ENCODE results near the gene B3GNT9.

B3GNT9 gene

DNA sequence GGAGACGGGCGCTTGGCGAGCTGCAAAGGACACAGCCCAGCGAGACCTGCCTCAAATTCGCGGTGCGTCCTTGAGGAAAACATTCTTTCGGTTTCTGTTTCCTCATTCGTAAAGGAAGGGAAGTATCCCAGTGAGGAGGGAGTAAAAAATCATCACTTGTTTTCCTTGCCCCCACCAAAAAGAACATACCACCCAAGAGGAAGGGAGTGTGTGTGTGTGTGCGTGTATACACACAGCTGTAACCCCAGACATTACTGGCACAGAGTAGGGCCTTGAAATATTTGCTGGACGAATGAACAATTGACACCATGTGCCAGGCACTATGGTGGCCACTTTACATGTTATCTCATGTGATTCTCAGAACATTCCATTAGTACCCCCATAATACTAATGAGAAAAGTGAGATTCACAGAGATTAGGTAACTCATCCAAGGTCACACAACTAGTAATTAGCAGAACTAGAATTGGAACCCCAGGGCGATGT is 34.9 kb upstream of the B3GNT9 start:
- no peak for DNase-seq (ENCODE audit: low read depth in 2 of 2)

DNA sequence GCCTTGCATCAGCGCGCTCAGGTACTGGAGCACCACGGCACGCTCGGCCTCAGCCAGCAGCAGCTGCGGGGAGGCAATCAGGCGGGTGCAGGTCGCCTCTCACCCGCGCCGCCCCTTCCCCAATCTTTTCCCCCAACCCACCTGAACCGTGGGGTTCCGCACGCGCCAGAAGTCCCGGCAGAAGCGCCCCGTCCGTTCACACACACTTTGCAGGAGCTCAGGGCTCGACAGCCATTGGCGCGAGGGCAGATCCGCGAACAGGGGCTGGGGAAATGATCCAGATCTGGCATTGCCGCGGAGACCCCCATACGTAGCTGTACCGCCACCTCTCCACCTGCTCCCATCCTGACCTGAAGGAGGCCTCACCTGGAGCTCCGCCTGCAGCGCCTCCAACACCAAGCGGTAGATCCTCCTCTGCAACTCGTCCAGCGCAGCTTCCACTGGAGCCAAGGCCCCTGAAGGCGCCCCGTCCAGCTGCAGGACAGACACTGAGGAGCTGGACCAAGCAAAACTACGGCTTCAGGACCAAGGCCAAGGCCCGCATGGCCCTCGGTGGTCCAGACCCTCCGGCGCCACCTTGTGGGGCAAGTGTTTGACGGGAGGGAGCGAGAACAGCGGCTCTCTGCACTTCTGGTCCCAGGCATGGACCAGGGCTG is 34.3 kb upstream of the B3GNT9 start:
- peak; percentile 70 to 80 for DNase-seq (ENCODE audit: low read depth in 2 of 2)

- DNase-seq (ENCODE audit: low read depth in 2 of 2): no peak
Measured at GRCh38 chr16:67184453-67184994, 33.7 kb upstream of the B3GNT9 start.

- DNase-seq (ENCODE audit: low read depth in 2 of 2): peak; percentile 86 to 88
Measured at GRCh38 chr16:67183627-67184452, 33.0 kb upstream of the B3GNT9 start, which contains the start of gene MATCAP1. Gene MATCAP1 (minus strand): TSS chr16:67183963. CDS start chr16:67180610, 3,353 bp downstream.

DNA sequence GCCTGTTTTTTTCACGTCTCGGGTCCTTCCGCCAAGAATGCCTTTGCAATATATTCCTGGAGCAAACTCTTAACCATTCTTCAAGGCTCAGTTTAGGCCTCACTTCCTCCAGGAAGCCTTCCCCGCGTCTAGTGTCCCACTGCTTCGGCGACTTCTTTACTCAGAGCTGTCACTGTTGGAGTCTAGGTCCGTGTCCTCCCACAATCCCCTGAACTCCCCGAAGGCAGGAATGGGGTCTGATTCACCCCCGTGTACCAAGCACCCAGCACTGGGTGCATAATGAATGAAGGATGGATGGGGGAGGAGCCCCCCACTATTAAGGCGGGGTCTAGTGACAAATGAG is 32.5 kb upstream of the B3GNT9 start:
- no peak for DNase-seq (ENCODE audit: low read depth in 2 of 2)

GRCh38 chr16:67182288-67182687 is 31.5 kb upstream of the B3GNT9 start:
- DNase-seq (ENCODE audit: low read depth in 2 of 2): no peak

DNA sequence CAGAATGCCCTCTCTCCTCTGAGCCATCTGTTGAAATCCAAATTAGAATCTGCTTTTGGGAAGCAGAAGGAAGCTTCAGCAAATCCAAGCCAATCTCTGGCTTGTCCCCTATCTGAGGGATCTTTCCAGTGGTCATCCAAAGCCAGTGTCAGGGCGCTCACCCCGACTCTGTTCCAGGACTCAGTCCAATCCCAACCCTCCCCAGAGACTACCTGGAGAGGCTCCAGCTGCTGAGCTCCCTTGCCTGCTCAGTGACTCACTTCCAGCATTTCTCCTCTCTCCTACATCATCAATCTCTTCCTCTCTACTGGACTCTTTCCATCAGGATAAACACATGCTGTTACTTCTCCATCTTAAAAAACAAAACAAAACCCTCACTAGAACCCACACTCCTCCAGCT is 30.5 kb upstream of the B3GNT9 start:
- no peak for DNase-seq (ENCODE audit: low read depth in 2 of 2)

- no peak for DNase-seq (ENCODE audit: low read depth in 2 of 2)
Measured at GRCh38 chr16:67180166-67180565, 29.4 kb upstream of the B3GNT9 start.

GRCh38 chr16:67179421-67180080 is 28.8 kb upstream of the B3GNT9 start:
- no peak for DNase-seq (ENCODE audit: low read depth in 2 of 2)

DNA sequence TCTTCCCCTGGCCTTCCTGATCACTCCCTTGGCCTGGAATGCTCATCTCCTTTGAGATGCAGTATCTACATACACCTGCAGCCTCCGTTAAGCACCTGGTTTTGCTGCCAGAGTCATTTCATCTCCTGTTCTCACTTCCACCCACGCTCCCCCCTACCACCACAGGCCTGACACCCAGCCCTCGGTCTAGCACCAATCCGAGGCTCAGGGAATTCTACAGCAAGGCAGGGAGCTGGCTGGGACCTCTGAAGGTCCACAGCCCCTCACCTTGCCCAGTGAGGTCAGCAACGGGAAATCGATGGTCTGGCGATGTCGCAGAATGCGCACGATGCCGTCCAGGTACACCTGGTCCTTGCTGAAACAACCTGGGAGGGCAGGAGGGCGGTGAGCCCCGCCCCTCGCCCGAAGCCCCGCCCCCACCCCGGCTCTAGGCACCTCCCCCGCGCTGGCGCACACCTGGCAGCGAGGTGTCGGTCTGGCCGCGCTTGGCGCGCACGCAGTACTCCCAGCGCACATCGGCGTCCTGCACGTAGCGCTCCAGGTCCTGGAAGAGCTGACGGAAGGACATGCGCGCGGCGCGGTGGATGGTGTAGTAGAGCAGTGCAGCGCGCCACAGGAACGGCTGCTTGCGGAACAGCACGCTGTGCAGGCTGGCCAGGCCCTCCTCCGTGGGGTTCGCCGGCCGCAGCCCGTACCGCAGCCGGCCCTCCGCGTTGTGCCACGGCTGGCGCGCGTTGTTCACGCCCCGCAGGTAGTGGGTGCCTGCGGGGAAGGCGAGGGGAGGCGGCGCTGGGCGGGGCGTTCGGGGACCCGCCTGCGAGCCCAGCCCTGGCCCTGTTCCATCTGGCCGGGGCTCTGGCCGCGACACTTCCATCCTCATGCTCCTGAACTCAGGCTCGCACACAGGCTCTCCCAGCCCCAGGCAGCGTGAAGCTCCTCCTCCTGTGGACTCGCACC is 27.2 kb upstream of the B3GNT9 start:
- no peak for DNase-seq (ENCODE audit: low read depth in 2 of 2)

DNA sequence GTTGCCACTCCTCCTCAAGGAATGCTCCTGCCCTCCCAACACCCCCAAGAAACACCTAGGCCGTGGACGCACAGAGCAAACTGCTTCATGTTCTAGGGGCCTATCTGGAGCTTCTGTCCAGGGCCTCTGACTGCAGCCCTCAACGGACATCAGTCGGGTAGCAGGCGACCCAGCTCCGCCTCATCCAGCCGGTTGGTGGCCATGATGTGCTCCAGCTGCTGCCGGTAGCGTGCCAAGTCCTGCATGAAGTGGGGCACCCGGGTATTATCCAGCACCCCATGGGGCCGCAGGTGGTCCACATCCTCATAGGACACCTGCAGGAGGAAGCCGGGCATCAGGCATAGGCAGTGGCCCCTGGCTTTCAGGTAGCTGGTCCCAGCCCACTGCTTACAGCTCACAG is 25.9 kb upstream of the B3GNT9 start:
- no peak for DNase-seq (ENCODE audit: low read depth in 2 of 2)

- DNase-seq (ENCODE audit: low read depth in 2 of 2): no peak
Measured at GRCh38 chr16:67174706-67175231, 24.0 kb upstream of the B3GNT9 start.

- DNase-seq (ENCODE audit: low read depth in 2 of 2): peak in 1 of 2 donors; percentile 48
Measured at GRCh38 chr16:67173808-67174705, 23.3 kb upstream of the B3GNT9 start.

GRCh38 chr16:67173323-67173722 is 22.5 kb upstream of the B3GNT9 start:
- no peak for DNase-seq (ENCODE audit: low read depth in 2 of 2)

DNA sequence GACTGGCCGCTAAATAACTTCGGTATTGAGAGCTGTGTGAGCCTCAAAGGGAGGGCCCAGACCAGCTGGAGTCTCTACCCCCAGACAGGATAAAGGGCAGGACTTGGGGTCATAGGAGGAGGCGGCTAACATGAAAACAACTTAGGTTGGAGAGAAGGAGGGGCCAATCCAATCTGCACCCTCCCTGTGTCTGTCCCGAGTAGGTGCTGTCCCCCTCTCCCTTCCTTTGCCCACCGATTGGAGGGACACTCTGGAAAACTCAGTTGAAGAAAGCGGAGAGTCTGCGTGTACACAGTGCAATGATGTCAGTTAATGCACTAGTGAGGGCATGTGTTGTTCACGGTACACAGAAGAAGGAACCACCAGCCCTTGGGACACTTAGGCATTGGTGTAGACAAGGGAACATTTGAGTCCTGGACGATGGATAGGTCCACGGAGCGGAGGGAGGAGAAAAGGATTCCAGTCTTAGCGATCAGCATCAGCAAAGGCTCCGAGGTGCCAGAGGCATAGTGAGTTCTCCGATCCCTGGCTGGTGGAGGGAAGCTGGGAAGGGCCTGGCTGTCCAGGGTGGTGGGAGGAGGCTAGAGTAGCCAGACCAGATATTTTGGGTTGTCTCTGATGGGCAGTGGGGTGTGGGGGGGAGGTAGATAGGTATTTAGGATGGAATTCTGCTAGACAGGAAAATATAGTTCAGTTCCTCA is 20.3 kb upstream of the B3GNT9 start:
- no peak for DNase-seq (ENCODE audit: low read depth in 2 of 2)

GRCh38 chr16:67170168-67170948 is 19.6 kb upstream of the B3GNT9 start, which contains the start of gene NOL3:
Gene NOL3 (plus strand): TSS chr16:67170538.
- DNase-seq (ENCODE audit: low read depth in 2 of 2): no peak

GRCh38 chr16:67169642-67170167 is 18.9 kb upstream of the B3GNT9 start:
- DNase-seq (ENCODE audit: low read depth in 2 of 2): no peak

GRCh38 chr16:67169011-67169451 is 18.2 kb upstream of the B3GNT9 start:
- DNase-seq (ENCODE audit: low read depth in 2 of 2): no peak
